ENCODE data around the gene TROAP.
"Not testable (repeated sequence)": the region's sequence is repeated elsewhere in the genome, so short reads cannot be mapped to it uniquely, and the experiment has no call there.

Gene TROAP

DNA sequence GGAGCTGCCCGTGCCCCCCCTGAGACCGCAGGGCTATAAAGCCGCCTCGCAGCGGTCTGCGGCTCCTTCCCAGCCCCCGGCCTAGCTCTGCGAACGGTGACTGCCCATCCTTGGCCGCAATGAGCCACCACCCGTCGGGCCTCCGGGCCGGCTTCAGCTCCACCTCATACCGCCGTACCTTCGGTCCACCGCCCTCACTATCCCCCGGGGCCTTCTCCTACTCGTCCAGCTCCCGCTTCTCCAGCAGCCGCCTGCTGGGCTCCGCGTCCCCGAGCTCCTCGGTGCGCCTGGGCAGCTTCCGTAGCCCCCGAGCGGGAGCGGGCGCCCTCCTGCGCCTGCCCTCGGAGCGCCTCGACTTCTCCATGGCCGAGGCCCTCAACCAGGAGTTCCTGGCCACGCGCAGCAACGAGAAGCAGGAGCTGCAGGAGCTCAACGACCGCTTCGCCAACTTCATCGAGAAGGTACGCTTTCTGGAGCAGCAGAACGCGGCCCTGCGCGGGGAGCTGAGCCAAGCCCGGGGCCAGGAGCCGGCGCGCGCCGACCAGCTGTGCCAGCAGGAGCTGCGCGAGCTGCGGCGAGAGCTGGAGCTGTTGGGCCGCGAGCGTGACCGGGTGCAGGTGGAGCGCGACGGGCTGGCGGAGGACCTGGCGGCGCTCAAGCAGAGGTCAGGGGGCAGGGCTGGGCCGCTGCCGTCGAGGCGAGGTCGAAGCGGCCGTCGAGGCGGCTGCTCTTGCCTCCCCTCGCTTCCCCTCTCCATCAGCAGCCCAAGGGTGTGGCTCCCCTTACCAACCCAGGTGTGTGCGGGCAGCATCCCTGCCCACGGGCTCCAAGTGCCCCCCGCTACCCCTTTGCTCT, 27.7 kb upstream of the TROAP start, which contains the start of gene PRPH:
Gene PRPH (plus strand): TSS at position 66 of the 855 bp plus-strand sequence. CDS start 54 bp downstream, at position 120.
- DNase-seq = no peak

DNA sequence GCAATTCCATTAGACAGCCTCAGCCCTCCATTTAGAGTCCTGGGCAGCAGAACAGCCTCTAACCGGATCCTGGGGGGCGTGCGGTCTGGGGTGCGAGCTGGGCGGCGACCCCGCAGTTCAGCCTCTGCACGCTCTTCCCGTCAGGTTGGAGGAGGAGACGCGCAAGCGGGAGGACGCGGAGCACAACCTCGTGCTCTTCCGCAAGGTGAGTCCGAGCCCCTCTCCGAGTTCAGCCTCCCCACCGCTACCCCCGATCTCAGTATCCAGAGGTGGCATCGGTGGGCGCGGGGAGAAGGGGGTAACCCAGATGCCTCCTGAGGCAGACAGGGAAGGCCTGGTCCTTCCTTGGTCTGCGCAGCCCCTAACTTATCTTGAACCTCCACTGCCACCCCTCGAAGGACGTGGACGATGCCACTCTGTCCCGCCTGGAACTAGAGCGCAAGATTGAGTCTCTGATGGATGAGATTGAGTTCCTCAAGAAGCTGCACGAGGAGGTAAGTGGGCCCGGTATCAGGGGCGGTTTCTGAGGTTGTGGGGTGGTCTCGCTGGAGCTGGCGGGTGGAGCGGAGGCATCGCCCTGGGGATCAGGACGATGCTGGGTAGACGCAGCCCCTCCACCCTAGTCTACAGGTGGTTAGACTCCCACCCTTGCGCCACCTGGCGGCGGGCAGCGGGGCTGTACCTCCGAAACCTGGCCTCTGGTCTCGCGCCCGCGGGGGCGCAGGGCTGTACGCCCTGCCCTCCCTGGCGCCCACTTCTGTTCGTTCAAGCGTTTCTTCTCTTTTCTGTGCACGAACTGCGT, 26.8 kb upstream of the TROAP start:
- no peak for DNase-seq

DNA sequence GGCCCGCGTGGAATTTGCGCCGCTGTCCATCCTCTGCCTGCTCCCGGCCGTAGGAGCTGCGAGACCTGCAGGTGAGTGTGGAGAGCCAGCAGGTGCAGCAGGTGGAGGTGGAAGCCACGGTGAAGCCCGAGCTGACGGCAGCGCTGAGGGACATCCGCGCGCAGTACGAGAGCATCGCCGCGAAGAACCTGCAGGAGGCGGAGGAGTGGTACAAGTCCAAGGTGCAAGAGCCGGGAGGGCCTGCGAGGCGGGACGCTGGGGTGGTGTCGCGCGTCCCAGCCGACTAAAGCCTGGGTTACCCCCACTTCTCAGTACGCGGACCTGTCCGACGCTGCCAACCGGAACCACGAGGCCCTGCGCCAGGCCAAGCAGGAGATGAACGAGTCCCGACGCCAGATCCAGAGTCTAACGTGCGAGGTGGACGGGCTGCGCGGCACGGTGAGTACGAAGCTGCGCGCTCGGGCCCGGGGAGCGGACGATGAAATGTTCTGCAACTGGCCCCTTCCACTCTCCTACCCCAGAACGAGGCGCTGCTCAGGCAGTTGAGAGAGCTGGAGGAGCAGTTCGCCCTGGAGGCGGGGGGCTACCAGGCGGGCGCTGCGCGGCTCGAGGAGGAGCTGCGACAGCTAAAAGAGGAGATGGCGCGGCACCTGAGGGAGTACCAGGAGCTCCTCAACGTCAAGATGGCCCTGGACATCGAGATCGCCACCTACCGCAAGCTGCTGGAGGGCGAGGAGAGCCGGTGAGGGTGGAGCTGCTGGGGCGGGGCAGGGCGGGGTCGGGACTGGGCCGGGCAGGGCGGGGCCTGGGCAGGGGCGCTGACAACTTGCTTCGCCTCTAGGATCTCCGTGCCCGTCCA, 26.0 kb upstream of the TROAP start:
- no peak for DNase-seq

- no peak for DNase-seq
Observed at GRCh38 chr12:49297695-49298060, 25.4 kb upstream of the TROAP start.

DNA sequence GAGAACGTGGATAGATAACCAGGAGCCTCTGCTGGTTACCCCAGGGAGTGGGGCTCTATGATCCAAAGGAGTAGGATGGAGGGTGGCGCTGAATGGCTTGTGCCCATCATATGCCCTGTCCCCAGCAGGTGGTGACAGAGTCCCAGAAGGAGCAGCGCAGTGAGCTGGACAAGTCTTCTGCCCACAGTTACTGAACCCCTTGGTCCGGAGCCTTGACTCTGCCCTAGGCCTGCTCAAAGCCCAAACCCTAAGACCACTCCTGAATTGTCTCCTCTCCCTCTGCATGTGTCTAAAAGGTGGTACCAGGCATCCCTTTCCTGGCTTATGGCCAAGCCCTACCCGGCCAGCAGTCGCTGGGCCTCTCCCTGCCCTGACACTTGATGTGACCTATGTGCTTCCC, 24.9 kb upstream of the TROAP start:
- DNase-seq = no peak

GRCh38 chr12:49301760-49302159, 21.3 kb upstream of the TROAP start:
- DNase-seq = no peak

- DNase-seq = no peak
Observed at GRCh38 chr12:49304161-49304560, 18.9 kb upstream of the TROAP start.

DNA sequence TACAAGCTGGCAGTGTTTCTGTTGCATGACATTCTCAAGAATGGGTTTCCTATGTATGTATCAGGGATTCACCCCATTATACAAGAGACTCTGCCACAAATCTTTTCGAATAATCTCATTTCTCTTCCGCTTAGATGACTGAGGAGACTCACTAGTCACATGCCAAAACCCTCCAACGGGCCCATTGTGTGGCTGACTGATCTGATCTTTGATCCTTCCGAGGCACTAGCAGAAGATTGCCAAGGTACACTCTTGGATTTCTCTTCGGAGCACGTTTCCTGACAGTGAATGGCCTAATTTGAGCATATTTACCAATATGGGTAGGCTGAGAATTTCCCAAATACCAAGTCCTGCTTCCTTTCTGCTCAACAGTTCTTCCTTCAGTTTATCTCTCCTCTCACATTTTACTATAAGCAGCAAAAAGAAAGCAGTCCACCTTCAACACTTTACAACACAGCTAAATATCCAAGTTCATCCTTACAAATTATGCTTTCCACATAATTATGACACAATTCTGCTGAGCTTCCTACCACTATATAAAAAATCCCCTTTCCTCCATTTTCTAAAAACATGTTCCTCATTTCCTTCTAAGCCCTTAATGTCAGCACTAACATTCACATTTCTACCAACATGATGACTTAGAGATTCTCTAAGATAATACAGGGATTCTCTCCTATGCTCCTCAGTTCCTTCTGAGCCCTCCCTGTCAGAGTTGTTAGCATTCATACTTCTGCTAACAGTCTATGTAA, 17.1 kb upstream of the TROAP start:
- DNase-seq = no peak

- DNase-seq = no peak
Observed at GRCh38 chr12:49309386-49309785, 13.7 kb upstream of the TROAP start.

DNA sequence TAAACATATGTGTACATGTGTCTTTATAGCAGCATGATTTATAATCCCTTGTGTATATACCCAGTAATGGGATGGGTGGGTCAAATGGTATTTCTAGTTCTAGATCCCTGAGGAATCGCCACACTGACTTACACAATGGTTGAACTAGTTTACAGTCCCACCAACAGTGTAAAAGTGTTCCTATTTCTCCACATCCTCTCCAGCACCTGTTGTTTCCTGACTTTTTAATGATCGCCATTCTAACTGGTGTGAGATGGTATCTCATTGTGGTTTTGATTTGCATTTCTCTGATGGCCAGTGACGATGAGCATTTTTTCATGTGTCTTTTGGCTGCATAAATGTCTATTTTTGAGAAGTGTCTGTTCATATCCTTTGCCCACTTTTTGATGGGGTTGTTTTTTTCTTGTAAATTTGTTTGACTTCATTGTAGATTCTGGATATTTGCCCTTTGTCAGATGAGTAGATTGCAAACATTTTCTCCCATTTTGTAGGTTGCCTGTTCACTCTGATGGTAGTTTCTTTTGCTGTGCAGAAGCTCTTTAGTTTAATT, 12.5 kb upstream of the TROAP start:
- not testable (repeated sequence) for DNase-seq

DNA sequence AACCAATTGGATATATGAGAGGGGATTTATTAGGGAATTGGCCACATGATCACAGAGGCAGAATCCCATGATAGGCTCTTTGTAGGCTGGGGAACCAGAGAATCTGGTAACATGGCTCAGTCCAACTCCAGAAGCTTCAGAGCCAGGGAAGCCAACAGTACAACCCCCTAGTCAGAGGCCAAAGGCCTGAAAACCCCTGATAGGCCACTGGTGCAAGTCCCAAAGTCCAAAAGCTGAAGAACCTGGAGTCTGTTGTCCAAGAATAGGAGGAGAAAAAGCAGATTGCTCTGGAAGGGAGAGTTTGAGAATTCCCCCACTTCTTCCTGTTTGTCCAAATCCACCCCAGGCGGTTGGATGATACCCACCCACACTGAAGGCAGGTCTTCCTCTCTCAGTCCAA, 8.2 kb upstream of the TROAP start:
- DNase-seq = no peak

DNA sequence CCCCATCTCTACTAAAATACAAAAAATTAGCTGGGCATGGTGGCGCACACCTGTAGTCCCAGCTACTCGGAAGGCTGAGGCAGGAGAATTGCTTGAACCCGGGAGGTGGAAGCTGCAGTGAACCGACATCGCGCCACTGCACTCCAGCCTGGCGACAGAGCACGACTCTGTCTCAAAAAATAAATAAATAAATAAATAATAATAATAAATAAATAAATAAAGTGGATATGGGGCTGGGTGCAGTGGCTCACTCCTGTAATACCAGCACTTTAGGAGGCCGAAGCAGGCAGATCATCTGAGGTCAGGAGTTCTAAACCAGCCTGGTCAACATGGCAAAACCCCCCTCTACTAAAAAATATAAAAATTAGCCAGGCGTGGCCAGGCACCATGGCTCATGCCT, 5.9 kb upstream of the TROAP start:
- not testable (repeated sequence) for DNase-seq

DNA sequence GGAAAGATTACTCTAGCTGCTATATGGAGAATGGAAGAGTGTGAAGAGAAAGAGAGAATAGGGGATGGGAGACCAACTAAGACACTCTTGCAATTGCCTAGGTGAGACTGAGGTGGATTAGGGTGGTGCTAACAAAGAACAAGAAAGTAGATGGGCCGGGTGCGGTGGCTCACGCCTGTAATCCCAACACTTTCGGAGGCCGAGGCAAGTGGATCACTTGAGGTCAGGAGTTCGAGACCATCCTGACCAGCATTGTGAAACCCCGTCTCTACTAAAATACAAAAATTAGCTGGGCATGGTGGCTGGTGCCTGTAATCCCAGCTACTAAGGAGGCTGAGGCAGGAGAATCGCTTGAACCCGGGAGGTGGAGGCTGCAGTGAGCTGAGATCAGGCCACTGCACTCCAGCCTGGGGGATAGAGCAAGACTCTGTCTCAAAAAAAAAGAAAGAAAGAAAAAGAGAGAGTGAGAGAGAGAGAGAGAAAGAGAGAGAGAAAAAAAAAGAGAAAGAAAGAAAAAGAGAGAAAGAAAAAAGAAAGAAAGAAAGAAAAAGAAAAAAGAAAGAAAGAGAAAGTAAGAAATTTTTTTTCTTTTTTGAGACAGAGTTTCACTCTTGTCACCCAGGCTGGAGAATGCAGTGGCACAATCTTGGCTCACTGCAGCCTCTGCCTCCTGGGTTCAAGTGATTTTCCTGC, 2.5 kb upstream of the TROAP start:
- DNase-seq = not testable (repeated sequence)

DNA sequence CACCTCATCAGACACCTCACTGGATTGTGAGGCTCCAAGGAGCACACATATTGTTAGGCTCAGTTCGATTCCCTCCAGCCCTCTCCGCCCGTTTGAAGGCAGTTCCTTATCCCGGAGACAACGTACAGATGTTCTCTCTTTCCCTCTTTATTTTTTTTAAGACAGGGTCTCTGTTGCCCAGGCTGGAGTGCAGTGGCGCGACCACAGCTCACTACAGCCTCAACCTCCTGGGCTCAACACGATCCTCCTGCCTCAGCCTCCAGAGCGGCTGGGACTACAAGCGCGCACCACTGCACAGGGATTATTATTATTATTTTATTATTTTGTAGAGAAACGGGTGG, 718 bp upstream of the TROAP start:
- no peak for DNase-seq

DNA sequence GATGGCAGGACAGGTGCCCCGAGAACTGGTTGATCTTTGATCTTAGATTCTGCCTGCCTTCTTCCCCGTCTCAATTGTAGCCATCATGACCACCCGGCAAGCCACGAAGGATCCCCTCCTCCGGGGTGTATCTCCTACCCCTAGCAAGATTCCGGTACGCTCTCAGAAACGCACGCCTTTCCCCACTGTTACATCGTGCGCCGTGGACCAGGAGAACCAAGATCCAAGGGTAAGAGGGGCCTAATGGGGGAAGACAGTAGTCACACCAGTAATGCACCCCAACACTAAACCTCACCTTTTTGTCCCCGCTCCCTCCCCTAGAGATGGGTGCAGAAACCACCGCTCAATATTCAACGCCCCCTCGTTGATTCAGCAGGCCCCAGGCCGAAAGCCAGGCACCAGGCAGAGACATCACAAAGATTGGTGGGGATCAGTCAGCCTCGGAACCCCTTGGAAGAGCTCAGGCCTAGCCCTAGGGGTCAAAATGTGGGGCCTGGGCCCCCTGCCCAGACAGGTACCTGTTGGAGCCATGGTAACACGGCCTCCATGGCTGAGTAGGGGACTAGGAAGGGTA, 556 bp downstream of the TROAP start:
- no peak for DNase-seq

DNA sequence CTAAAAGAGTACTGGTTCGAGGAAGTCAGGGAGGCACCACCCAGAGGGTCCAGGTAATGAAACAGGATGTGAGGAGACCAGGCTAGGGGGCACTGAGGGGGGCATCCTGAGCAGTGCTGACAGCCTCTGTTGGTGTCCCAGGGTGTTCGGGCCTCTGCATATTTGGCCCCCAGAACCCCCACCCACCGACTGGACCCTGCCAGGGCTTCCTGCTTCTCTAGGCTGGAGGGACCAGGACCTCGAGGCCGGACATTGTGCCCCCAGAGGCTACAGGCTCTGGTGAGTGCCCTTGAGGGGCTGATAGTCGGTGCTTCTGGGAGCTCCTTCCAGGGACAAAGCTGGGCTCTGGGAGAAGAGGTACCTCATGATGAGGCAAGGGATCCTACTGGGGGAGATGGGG, 2.6 kb downstream of the TROAP start:
- DNase-seq = no peak

DNA sequence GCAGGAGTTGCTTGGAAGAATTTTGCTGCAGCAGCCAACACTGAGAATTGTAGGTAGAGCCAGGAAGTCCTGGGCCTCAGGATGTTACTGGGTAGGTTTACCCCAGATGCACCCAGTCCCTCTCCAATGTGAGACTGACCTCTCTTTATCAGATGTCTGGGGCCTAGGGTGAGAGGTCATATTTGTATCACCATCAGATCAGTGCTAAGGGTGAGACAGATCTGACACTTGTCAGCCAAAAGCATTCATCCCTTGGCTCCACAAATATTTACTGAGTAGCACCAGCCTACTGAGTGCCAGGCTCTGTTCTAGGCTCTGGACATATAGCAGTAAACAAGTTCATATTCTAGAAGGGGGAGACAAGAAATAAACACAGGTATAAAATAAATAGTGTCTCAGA, 4.3 kb downstream of the TROAP start:
- DNase-seq = no peak

DNA sequence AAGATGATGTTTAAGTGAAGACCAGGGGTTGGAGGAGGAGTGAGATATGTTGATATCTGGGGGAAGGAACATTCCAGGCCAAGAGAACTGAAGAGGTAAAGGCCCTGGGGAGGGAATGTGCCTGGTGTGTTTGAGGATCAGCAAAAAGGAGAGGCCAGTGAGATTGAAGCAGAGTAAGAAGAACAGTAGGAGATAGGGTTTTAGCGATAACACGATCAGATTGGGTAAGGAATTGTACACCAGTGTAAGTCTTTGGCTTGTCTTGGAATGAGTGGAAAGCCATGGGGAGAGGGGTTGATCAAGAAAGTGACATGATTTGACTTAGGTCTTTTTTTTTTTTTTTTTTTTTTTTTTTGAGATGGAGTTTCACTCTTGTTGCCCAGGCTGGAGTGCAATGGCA, 4.8 kb downstream of the TROAP start:
- DNase-seq = no peak

GRCh38 chr12:49328816-49329215, 5.8 kb downstream of the TROAP start:
- no peak for DNase-seq

DNA sequence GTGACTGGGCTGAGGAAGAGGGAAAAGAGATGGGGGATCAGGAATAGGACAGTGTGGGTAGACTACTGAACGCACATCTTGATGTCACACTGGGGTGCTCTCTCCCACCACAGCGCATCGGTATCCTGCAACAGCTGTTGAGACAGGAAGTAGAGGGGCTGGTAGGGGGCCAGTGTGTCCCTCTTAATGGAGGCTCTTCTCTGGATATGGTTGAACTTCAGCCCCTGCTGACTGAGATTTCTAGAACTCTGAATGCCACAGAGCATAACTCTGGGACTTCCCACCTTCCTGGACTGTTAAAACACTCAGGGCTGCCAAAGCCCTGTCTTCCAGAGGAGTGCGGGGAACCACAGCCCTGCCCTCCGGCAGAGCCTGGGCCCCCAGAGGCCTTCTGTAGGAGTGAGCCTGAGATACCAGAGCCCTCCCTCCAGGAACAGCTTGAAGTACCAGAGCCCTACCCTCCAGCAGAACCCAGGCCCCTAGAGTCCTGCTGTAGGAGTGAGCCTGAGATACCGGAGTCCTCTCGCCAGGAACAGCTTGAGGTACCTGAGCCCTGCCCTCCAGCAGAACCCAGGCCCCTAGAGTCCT, 7.1 kb downstream of the TROAP start:
- no peak for DNase-seq
